Memory B cell (primary cell): ENCODE data around the gene SLC48A1.

Experiments used
- ATAC-seq: fragments of 150-1000 bp; cut with Tn5 transposase; 2 replicates; pipeline ENCODE4 v1.10.0; 2021; ENCODE audit warnings: low read depth, mild to moderate bottlenecking, moderate library complexity
- DNase-seq, 2 donors: peaks; one replicate each; pipeline ENCODE4 v3.0.0; 2022; ENCODE audit warnings: low spot score in 2 of 2
- H3K27ac Mint-ChIP-seq: one replicate; pipeline ENCODE4 v1.8.0; 2022; ENCODE audit warnings: mild to moderate bottlenecking, moderate library complexity, mixed read lengths
- H3K27me3 Mint-ChIP-seq: one replicate; pipeline ENCODE4 v1.8.0; 2022; ENCODE audit warnings: mixed read lengths
- H3K36me3 Mint-ChIP-seq: one replicate; pipeline ENCODE4 v1.8.0; 2022; ENCODE audit warnings: mild to moderate bottlenecking, mixed read lengths
- H3K4me1 Mint-ChIP-seq: one replicate; pipeline ENCODE4 v1.8.0; 2022; ENCODE audit warnings: mixed read lengths
- H3K4me3 Mint-ChIP-seq: one replicate; pipeline ENCODE4 v1.8.0; 2022; ENCODE audit warnings: mild to moderate bottlenecking, moderate library complexity, mixed read lengths
- H3K9me3 Mint-ChIP-seq: one replicate; pipeline ENCODE4 v1.8.0; 2022; ENCODE audit warnings: mixed read lengths

The SLC48A1 gene

GRCh38 chr12:47818007-47818376 lies 45.0 kb downstream of the SLC48A1 start:
- peak overlapping the region; percentile 94 for H3K27ac Mint-ChIP-seq
- DNase-seq (no peak), ATAC-seq (no peak)
- H3K4me3 Mint-ChIP-seq = peak overlapping the region; percentile 93
- no peaks in the 10 kb centered on the region for H3K27me3 Mint-ChIP-seq
- no peaks in the 10 kb centered on the region for H3K9me3 Mint-ChIP-seq
- peaks cover 58% of the 10 kb centered on the region for H3K4me1 Mint-ChIP-seq
- H3K36me3 Mint-ChIP-seq = no peaks in the 10 kb centered on the region

DNA sequence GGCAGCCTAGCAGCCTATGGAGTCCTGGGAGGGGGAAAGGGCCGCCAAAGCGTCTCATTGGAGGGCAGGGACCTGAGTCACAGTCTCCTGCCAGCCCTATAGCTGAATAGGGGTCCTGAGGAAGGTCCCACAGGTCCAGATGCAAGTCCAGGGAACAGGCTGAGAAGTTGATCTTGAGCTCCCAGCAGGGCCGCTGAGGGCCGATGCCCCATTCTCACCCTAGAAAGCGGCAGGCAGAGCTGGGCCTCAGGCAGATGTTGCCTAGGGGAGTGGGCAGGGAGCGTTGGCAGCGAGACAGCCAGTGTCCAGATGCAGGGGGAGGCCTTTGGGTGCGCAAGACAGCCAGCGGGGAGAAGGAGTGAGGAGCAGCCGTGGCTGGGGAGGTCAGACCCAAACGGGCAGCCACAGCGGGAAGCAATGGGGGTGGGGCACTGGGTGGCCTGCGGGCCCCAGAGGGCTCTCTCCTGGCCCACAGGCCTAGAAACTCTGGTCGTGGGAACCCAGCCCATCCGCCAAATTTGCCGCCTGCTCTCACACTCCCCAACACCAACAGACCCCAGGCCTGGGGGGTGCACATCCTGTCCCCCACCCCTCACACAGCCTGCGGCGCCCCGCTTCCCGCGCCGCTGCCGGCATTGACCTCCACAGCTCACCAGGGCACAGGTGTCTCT lies 45.6 kb downstream of the SLC48A1 start:
- Mint-ChIP-seq H3K4me1 (peaks cover 55% of the 10 kb centered on the region), H3K4me3 (peak overlapping the region; percentile 93), H3K36me3 (no peaks in the 10 kb centered on the region), H3K9me3 (no peaks in the 10 kb centered on the region), H3K27me3 (no peaks in the 10 kb centered on the region), H3K27ac (peak overlapping the region; percentile 94)
- ATAC-seq = no peak
- DNase-seq = no peak

GRCh38 chr12:47819138-47819895 lies 46.3 kb downstream of the SLC48A1 start:
- no peak for DNase-seq
- H3K36me3 Mint-ChIP-seq = no peaks in the 10 kb centered on the region
- peak; percentile 24 for ATAC-seq
- H3K4me3 Mint-ChIP-seq = peak overlapping the region; percentile 93
- no peaks in the 10 kb centered on the region for H3K27me3 Mint-ChIP-seq
- peaks cover 53% of the 10 kb centered on the region for H3K4me1 Mint-ChIP-seq
- H3K27ac Mint-ChIP-seq = peak overlapping the region; percentile 94
- no peaks in the 10 kb centered on the region for H3K9me3 Mint-ChIP-seq

DNA sequence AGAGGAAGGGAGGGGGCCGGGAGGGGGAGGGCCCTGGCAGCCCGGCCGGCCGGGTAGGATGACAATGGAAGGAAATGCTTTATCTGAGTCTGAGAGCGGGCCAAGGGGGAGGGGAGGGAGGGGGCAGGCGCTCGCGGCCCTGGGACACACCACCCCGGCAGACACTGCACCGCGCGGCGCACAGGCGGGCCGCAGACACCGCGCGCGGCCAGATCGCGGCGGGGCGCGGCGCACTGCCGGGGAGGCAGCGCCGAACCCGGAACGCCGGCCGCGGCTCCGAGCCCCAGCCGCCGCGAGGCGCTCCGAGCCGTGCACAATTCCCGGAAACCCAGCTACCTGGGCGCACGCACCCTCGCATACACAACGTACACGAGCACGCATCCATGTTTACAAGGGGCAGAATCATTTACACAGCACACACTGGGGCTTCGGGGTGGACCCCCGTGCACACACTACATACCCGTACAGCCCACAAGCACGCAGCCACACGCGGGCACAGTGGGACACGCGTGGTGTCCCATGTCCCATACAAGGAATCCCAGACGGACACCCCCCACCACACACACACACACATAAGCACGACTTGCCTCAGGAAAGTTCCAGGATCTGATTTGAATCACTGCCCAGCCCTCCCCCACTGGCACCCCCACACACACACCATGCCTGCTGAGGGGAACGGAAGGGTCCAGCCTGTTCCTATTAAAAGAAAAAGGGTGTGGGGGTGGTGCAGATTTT lies 47.0 kb downstream of the SLC48A1 start, which contains the start of gene HDAC7:
Gene HDAC7 (minus strand): TSS at position 8 of the 735 bp plus-strand sequence. CDS start 118 bp downstream, outside the sequence.
- DNase-seq = no peak

DNA sequence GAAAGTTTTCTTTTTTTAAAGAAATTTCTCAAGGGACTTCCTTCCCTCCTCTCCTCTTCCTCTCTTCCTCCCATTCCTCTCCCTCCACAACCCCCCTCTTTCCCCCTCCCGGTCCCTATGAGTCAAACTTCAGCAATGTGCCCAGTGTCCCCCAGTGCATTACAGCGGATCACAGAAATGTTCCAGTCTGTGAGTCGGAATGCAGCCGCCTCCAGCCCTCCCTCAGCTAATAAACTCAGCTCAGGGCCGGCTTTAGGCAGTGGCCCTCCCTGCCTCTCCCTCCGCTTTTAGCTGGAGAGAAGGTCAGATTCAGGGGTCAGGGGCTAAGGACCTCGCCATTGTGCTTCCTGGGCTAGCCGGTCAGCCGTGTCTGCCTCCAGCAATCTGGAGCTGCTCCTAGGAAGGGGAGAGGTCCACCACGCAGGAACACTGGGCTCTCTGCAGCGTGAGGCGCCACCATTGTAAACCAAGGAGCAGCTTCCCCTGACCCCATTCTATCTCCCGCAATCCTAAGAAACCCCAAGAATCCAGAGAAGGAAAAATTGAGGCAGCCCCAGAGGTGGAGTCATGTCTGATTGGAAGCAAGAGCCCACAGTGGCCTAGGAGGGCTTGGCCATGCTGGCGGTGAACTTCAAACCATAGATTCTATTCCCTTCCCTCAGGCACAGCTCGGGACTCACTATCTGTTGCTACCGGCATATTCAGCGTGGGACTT lies 47.8 kb downstream of the SLC48A1 start:
- ATAC-seq (no peak), DNase-seq (no peak)
- H3K4me3 Mint-ChIP-seq = peak overlapping the region; percentile 85
- H3K27me3 Mint-ChIP-seq = no peaks in the 10 kb centered on the region
- peak overlapping the region; percentile 85 for H3K27ac Mint-ChIP-seq
- no peaks in the 10 kb centered on the region for H3K9me3 Mint-ChIP-seq
- peaks cover 49% of the 10 kb centered on the region for H3K4me1 Mint-ChIP-seq
- no peaks in the 10 kb centered on the region for H3K36me3 Mint-ChIP-seq

More for the DNA sequence above, 47.0 kb downstream of the SLC48A1 start, which contains the start of gene HDAC7:
- no peaks in the 10 kb centered on the region for H3K9me3 Mint-ChIP-seq
- H3K4me1 Mint-ChIP-seq = peaks cover 48% of the 10 kb centered on the region
- no peaks in the 10 kb centered on the region for H3K36me3 Mint-ChIP-seq
- no peaks in the 10 kb centered on the region for H3K27me3 Mint-ChIP-seq
- ATAC-seq = peak; percentile 80
- peak within 1 kb of the TSS; percentile 94 for H3K27ac Mint-ChIP-seq
- H3K4me3 Mint-ChIP-seq = peak within 1 kb of the TSS; percentile 93

DNA sequence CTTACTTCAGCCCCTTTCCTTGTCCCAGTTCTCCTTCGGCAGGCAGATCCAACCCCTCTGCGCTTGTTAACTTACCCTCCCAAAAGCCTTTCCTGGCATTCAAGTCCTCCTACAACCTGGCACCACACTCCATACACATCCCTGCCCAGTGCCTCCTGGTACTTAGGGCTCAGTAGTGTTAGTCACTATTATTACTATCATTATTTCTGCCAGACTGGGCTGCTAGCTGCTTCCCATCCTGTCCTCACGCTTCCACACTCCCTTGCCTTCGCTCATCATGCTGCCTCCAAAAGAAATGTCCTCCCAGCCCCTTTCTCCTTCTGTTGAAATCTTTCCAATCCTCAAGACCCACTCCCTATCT lies 48.3 kb downstream of the SLC48A1 start:
- Mint-ChIP-seq H3K36me3 (no peaks in the 10 kb centered on the region), H3K4me1 (peaks cover 46% of the 10 kb centered on the region), H3K27me3 (no peaks in the 10 kb centered on the region), H3K9me3 (no peaks in the 10 kb centered on the region), H3K4me3 (peak overlapping the region; percentile 85), H3K27ac (peak overlapping the region; percentile 18)
- ATAC-seq (no peak), DNase-seq (no peak)

DNA sequence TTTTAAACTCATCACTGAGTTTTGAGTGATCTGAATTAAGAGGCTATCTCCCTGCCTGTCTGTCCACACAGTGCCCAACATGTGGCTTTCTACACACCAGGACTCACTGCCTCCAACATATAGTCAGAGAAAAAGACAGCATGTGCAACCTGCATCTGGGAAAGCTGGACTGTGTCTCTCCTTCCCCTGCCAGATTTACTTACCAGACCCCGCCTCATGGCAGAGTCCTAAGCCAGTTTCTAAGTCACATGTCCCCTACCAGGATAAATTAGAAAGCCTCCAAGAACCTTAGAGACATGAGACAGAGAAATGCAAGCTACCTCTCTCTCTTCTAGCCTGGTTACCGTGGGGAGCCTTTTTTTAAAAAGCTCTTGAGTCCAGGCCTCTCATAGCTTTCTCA lies 49.4 kb downstream of the SLC48A1 start:
- ATAC-seq (no peak), DNase-seq (no peak)
- Mint-ChIP-seq H3K36me3 (no peaks in the 10 kb centered on the region), H3K9me3 (no peaks in the 10 kb centered on the region), H3K4me3 (no peak overlapping the region), H3K4me1 (peaks cover 41% of the 10 kb centered on the region), H3K27ac (no peak overlapping the region), H3K27me3 (no peaks in the 10 kb centered on the region)

- H3K4me1 Mint-ChIP-seq = peaks cover 37% of the 10 kb centered on the region
- no peak overlapping the region for H3K27ac Mint-ChIP-seq
- no peaks in the 10 kb centered on the region for H3K36me3 Mint-ChIP-seq
- no peak for DNase-seq
- H3K9me3 Mint-ChIP-seq = no peaks in the 10 kb centered on the region
- ATAC-seq = no peak
- no peak overlapping the region for H3K4me3 Mint-ChIP-seq
- no peaks in the 10 kb centered on the region for H3K27me3 Mint-ChIP-seq
These were observed 49.8 kb downstream of the SLC48A1 start for GRCh38 chr12:47822863-47823262.

GRCh38 chr12:47823422-47824086 lies 50.5 kb downstream of the SLC48A1 start:
- H3K4me1 Mint-ChIP-seq = peaks cover 30% of the 10 kb centered on the region
- DNase-seq (no peak), ATAC-seq (no peak)
- H3K4me3 Mint-ChIP-seq = no peak overlapping the region
- H3K27ac Mint-ChIP-seq = peak overlapping the region; percentile 77
- H3K36me3 Mint-ChIP-seq = no peaks in the 10 kb centered on the region
- H3K9me3 Mint-ChIP-seq = no peaks in the 10 kb centered on the region
- no peaks in the 10 kb centered on the region for H3K27me3 Mint-ChIP-seq

DNA sequence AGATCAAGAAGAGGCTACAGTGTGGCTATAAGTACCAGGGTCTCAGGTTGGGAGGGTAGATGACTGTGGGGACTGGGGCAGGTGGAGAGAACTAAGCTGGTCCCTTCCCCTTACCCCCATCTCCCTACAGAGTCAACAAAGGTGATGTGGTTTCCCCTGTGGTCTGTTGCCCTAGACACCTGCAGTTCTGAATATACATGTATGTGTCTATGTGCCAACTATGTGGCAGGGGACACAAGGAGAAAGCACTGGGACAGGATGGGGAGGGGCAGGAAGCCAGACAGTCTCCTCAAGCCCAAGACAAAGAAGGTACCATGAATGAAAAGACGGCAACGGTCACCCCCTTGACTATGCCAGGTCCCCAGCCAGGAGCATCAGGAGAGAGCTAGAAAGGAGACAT lies 51.2 kb downstream of the SLC48A1 start:
- Mint-ChIP-seq H3K4me3 (peak overlapping the region; percentile 9), H3K36me3 (no peaks in the 10 kb centered on the region), H3K27me3 (no peaks in the 10 kb centered on the region), H3K4me1 (peaks cover 26% of the 10 kb centered on the region), H3K9me3 (no peaks in the 10 kb centered on the region), H3K27ac (peak overlapping the region; percentile 77)
- ATAC-seq = no peak
- DNase-seq = no peak

GRCh38 chr12:47824635-47825034 lies 51.6 kb downstream of the SLC48A1 start:
- H3K9me3 Mint-ChIP-seq = no peaks in the 10 kb centered on the region
- H3K4me1 Mint-ChIP-seq = peaks cover 26% of the 10 kb centered on the region
- peak overlapping the region; percentile 77 for H3K27ac Mint-ChIP-seq
- no peak for DNase-seq
- H3K36me3 Mint-ChIP-seq = no peaks in the 10 kb centered on the region
- no peak overlapping the region for H3K4me3 Mint-ChIP-seq
- no peaks in the 10 kb centered on the region for H3K27me3 Mint-ChIP-seq
- no peak for ATAC-seq

DNA sequence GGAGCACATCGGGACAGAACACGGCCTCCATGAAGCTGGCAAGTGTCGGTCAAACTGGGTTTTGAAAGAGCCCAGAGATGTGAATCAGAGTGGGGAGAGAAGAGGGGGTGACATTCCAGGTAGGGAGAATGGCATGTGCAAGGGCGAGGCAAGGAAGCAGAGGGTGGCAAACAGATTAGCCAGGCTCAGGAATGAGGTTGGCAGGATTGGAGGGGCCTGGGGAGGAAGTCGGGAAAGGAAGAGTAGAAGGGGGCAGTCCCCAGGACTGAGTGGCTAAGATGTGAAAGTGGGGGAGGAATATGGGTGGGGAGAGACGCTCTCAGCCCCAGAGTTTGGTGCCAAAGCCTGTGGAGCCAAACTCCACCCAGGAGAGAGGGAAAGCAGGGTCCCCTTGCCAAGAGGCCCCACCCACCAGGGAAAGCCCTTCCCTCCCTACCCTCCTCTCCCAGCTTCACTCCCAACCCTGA lies 52.2 kb downstream of the SLC48A1 start:
- Mint-ChIP-seq H3K27me3 (no peaks in the 10 kb centered on the region), H3K9me3 (no peaks in the 10 kb centered on the region), H3K27ac (no peak overlapping the region), H3K36me3 (no peaks in the 10 kb centered on the region), H3K4me3 (no peak overlapping the region), H3K4me1 (peaks cover 25% of the 10 kb centered on the region)
- DNase-seq (no peak), ATAC-seq (no peak)
